ENCODE results near the gene SYNGR1.

SYNGR1 gene, protein sequence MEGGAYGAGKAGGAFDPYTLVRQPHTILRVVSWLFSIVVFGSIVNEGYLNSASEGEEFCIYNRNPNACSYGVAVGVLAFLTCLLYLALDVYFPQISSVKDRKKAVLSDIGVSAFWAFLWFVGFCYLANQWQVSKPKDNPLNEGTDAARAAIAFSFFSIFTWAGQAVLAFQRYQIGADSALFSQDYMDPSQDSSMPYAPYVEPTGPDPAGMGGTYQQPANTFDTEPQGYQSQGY

DNA sequence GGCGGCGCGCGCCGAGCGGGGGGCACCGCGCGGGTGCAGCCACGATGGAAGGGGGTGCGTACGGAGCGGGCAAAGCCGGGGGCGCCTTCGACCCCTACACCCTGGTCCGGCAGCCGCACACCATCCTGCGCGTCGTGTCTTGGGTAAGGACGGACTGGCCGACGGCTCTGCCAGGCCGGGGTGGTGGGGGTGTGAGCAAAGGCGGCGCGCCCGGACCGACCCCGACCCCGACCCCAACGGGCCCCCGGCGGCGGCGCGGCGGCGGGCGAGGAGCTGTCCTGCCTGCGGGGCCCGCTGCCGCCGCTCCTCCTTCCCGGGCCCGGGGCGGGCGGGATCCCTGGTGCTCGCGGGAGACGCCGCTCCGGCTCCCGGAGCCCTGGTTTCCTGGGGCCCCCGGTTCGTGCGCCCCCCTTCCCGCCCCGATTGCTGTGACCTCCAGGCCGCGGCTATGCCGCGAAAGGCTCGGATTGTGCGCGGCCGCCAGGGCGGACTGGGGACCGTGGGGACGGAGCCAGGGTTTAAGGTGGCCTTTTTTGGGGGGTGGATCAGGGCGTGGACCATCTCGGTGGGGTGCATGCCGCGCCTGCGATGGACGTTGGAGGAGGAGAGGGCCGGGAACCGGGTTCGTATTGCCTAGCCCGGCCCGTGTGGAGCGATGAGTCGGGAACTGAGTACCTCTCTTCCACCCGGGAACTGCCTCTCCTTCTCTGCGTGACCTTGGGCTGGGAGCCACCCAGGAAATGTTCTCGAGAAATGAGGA is at the start of gene SYNGR1:
TSS of gene SYNGR1 (plus strand) at position 25 of the 760 bp plus-strand sequence. CDS start at position 45, 20 bp downstream.
- DNase-seq (ENCODE audit: low read depth): no peak

DNA sequence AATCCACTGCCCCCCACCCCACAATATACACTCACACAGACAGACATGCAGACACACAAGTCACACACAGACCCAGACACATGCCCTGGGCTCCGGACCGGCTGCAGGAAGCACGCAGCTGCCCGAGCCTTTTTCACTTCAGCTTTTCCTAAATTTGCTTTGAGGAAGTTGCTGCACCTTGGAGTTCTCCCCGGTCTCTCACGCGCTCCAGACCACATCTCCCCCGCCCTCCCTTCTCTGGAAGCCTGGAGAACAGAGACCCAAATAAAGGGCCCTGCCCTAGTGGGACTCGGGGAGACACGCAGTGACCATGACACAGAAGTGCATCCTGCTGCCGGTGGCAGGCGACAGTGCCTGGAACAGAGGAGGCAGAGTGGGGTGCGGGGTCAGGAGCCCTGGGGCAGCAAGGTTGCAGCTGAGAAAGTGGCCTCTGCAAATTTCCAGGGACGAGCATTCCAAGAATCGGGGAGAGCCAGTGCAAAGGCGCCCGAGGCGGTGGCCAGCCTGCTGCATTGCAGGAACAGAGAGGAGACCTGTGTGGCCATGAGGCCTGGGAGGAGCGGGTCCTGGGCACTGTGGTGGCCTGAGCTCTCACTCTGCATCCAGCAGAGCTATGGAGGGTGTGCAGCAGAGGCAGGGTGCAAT is 49.5 kb upstream of the SYNGR1 start:
- no peak for DNase-seq (ENCODE audit: low read depth)

DNA sequence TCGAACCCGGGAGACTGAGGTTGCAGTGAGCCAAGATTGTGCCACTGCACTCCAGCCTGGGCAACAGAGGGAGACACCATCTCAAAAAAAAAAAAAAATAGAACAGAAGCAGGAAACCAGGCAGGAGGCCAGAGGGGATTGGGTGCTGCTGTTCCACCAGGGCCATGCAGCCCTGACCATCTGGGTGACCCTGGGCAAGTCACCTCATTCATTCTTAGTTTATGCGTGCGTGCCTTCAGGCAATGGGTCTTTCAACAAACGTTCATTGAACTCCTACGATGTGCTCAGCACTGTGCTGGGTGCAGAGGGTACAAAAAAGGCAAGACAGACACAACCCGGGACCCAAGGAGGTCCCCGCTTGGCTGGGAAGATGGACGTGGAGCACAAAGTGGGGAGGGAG is 48.7 kb upstream of the SYNGR1 start:
- no peak for DNase-seq (ENCODE audit: low read depth)

DNA sequence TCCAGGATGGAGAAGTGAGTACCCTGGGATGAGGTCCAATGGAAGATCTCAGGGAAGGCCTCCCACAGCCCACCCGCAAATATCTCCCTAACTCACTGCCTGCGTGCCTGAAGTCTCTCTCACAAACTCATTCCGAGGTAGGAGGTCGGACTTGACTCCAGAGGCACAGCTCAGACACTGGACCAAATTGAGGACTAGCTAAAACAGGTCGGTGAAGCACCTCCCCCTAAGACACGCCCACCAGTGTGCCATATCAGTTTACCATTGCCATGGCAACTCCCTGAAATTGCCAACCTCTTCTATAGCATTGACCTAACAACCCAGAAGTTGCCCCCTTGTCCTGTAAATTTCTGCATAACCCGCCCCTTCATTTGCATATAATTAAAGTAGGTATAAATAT is 47.9 kb upstream of the SYNGR1 start:
- DNase-seq (ENCODE audit: low read depth): no peak

DNA sequence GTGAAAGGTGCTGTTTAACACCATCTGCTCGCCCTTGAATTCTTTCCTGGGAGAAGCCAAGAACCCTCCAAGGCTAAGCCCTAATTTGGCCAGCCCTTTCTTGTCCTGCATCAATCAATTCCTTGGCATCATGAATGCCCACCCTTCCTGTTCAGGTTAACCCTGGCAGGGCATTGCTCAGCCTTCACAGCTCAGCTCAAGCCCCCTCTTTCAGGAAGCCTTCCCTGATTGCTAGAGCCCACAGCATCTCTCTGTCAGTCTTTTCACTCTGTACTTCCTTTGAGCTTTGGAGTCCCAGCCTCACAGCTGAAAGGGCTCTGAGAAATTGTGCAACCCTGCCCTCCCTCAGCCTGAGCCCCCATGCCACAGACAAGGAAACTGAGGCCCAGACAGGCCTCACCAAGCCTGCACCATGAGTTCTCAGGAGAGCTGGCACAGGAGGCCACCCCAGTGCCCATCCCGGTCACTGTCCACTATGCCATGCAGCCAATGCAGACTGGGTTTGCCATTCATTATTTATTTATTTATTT is 47.3 kb upstream of the SYNGR1 start:
- no peak for DNase-seq (ENCODE audit: low read depth)

DNA sequence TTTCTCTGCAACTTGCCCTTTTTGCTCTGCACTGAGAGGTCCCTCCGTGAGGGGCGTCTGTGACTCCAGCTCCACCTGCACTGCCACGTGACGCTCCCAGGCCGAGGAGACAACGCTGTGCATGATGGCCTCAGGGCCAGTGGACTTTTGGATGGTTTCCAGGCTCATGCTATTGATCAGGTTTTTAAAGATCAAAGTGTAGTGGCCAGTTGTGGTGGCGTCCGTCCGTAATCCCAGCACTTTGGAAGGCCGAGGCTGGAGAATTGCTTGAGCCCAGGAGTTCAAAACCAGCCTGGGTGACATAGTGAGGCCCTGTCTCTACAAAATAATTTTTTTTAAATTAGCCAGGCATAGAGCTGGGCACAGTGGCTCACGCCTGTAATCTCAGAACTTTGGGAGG is 46.4 kb upstream of the SYNGR1 start:
- DNase-seq (ENCODE audit: low read depth): no peak

DNA sequence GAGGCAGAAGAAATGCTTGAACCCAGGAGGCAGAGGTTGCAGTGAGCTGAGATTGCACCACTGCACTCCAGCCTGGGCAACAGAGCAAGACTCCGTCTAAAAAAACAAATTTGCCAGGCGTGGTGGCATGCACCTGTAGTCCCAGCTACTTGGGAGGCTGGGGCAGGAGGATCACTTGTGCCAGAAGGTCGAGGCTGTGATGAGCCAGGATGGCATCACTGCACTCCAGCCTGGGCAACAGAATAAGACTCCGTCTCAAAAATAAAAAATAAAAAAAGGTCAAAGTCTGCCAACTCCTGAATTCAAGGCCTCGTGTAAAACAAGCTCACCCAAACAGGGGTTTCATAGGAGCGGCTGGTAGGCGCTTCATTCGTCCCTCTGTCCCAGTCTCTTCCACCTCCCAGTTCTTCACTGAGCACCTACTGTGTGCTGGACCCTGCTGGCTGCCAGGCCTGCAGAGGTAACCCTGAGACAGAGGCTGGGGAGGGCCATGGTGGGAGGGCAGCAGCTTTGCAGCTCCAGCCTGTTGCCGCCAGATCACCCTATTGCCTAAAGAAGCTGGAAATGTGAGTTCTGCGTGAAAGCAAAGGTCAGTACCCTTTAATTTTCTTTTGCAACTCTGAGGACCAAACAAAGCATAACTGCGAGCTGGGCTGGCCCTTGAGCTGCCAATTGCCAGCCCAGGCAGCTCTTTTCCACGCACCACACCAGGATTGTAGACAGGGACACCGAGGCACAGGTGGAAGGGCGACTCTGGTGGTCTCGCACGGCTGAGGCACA is 45.7 kb upstream of the SYNGR1 start:
- no peak for DNase-seq (ENCODE audit: low read depth)

DNA sequence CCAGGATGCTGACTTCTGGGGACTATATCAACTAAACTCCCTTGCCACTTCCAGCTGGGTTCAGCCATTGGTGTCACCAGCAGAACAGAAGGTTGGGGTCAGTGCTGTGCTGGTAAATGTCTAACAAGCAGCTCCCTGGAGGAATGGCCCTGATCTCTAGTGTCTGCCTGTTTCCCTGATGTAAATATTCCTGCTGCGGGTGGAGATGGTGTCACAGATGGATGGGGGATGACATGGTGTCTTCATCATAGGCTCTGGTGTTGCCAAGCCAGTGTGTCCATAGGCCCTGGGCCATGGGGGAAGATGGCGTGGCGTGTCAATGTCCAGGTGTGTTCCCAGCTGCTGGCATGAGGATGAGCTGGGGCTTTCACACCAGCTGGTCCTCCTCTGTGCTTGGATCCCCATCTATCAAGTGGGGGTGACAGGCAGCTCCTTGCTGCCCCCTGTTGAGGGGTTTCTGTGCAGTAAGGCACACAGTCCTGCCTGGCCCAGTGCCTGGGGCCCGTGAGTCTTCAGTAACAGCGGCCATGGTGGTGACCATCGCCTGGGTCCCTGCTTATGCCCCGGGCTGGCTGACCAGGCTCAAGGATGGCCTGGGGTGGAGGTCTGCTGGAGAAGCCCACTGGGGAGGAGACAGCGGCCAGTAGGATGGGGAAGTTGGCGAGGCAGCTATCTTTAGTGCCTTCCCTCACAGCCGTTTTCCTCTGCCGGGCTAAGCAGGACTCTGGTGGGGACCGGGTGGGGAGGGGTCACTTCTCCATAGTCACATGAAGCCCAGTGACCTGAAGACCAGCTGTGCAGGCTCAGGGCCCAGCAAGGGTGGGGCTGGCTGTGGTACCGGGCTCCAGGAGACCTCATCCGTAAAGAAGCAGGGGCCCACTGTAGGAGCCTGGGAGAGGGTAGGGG is 43.1 kb upstream of the SYNGR1 start:
- DNase-seq (ENCODE audit: low read depth): no peak

DNA sequence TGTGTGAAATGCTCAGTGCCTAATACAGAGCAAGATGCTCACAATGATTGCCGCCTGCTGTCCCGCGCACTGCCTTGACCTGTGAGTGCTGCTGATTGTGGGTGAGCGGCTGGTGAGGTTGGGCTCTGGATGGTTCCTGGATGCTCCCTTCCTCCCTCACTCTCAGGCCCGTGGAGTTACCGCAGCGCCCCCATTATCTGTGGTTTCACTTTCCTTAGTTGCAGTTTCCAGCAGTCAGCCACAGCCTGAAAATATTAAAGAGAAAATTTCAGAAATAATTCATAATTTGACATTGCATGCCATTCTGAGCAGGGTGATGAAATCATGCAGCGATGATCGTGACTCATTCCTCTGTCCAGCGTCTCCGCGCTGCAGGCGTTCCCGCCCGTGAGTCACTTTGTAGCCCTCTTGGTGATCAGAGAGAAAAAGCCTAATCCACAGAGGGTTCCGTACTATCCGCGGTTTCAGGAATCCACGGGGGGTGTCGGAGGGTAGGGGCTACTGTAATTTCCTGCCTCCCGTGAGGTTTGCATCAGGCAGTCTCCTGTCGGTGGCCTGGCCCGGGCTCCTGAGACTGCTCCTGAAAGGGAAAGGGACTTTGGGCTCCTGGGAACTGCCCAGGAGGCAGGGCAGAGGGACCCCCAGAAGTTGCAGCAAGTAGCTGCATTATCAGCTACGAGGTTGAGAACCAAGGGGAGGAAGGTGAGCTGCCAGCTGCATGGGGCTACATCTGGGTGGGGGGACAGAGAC is 41.0 kb upstream of the SYNGR1 start:
- DNase-seq (ENCODE audit: low read depth): peak; percentile 85

DNA sequence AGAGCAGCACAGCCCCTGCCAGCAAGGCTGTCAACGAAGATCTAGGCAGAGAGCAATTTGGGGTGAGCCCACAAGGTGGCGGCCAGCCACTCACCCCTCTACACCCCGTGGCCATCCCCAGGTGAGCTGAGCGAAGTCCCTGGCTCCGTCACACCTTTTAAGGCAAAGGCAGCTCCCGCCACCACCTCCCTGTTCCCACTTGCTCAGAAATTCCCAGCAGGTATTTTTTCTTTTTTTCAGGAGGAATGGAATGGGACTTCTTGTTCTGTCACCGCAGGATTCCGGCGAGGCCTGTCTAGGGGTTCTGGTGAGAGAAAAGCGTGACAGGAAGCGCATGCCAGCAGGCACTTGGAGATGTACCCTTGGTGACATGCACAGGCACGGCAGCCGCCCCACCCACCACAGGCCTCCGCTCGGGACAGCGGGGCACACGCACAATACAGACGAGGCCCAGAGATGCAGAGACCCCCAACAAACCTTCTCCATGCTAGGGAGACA is 40.4 kb upstream of the SYNGR1 start:
- no peak for DNase-seq (ENCODE audit: low read depth)

DNA sequence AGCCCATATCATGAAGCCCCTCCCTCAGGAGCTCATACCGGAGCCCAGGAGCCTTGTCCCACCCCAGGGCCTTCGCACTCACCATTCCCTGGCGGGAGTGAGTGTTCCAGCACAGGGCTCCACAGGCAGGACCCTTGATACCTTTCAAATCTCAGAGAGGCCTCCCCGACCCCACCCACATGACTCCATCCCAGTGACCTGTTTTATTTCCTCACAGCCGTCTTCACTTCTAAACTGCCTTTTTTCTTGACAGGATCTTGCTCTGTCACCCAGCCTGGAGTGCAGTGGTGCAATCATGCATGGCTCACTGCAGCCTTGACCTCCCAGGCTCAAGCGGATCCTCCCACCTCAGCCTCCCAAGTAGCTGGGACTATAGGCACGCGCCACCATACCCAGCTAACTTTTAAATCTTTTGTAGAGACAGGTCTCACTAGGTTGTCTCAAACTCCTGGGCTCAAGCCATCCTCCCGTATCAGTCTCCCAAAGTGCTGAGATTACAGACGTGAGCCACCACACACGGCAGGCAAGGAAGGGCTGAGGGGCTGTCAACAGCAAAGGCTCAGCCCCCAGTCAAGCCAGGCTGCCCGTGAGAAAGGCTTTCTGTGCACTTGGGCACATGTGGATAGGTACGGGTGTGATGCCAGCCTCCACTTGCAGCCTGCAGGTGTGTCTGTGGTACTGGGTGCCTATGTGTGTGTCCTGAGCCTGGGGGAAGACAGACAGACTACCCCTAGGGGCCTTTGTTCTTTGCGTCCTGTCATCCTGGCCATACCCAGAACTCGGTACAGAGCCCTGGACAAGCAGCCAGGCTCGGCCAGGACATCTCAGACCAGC is 39.7 kb upstream of the SYNGR1 start:
- no peak for DNase-seq (ENCODE audit: low read depth)

DNA sequence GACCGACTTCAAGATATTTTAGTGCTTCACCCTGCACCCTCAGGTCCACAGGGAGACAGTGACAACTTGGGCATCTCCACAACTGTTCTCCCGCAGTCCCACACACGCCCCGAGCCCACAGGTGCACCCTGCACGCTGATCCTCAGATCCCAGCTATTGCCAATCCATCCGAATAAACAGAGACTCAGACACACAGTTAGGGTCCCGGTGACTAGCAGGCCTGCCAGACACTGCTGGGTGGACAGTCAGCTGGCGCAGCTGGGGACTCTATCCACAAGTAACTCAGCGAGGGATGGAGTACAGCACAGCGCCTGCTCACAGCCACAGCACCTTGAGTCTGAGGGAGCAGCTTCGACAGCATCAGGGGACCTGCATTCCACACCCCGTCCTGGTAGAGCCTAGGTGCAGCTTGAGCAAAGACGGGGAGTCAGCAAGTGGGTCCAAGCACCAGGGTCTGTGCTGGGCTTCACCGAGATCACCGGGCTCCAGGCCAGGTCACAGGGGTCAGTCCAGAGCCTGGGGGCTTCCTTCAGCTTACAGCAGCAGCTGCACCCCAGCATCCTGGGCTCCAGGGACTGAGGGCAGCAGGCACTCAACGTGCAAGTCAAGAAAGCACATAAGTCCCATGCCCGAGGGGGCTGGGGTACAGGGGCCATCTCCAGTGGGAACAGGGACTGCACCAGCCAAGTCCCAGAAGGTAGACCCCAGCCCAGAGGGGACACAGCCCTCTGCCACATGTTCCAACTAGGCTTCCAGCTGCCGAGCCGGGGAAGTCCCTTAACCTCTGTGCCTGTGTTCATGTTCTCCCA is 38.0 kb upstream of the SYNGR1 start:
- no peak for DNase-seq (ENCODE audit: low read depth)

DNA sequence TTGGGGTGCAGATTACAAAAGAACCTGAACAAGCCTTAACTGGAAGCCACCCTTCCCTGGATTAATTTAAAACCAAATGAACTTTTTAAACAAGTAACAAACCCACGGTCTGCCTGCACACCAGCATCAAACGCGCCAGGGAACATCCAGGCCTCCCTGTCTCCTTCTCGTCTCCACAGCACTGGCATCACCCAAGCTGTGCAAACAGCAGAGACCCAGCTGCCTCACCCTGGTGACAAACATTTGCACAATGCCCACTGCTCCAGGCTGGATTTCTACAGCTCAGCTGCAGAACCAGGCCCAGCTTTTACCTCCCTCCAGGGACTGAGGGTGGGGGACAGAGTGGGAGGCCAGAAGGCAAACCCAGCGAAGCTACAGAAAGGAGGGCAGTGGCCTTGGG is 37.4 kb upstream of the SYNGR1 start:
- no peak for DNase-seq (ENCODE audit: low read depth)

DNA sequence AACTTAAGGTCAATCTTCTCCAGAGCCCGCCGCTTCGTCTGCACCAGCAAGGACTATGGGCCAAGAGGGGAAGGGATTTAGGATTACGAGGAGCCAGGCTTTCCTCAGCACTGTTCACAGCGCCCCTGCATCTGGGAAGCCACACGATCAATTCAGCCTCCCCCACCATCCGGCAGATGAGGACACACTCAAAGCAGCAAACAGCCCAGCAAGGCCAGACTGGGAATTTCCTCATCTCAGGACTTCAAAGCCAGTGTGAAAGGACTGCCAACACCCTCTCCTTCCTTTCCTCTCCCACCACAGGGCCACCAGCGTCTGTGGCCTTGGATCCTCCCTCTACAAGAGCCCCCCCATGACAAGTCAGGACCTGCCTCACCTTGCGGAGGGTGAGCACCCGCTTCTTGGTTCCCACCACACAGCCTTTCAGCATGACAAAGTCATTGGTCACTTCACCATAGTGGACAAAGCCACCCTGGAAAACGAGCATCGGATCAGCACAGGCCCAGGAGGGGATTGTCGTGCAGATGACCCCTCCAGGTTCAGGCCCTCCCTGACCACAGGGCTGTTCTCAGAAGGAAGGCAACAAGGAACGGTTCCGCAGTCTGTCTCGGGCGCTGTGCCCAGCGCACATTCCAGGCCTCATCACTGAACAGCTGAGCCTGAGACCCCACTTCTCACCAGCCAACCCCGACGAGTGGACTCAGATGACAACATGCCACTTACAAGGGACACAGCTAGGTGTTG is 36.4 kb upstream of the SYNGR1 start:
- no peak for DNase-seq (ENCODE audit: low read depth)

DNA sequence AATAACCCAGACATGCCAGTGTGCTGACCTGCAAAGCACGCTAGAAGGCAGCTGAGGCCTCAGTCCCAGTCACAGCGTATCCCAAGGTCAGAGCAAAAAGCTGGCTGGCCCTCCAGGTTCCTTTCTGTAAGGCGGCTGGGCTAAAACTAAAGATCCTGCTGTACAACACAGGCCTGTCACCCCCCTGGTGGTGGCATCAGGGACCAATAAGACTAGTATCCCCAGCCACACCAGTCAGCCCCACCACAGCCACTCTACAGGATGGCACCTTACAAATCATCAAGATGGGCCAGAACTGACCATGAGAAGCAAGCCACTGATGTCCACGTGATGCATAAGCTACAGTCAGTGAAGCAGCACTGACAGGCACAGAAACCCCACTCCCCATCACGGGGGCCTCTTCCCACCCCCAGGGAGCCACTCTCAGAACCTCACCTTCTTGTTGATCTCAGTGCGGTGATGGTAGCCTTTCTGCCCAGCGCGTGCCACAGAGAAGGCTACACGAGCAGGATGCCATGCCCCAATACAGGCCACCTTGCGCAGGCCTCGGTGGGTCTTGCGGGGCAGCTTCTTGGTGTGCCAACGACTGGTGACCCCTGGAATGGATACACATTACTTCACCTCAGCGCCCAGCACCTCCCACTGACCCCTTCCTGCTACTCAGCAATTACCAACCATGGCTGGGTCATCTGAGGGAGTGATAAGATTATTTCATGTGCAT is 35.4 kb upstream of the SYNGR1 start:
- DNase-seq (ENCODE audit: low read depth): no peak

DNA sequence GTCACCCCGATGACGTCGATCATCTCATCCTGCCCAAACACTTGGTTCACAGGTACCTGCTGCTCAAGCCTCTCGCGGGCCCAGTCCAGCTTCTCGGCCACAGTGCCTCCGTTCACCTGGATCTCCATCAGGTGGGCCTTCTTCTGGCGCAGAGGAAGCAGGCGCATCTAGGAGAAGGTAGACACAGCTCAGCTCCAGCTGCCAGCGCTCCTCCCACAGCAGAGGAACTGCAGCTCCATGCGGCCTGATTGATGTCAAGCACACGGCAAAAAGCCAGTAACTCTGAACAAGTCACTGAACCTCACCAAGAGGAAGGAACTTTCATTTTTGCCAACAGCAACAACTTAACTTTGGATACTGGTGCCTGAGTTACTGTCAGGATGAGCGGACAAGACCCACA is 34.4 kb upstream of the SYNGR1 start:
- no peak for DNase-seq (ENCODE audit: low read depth)

DNA sequence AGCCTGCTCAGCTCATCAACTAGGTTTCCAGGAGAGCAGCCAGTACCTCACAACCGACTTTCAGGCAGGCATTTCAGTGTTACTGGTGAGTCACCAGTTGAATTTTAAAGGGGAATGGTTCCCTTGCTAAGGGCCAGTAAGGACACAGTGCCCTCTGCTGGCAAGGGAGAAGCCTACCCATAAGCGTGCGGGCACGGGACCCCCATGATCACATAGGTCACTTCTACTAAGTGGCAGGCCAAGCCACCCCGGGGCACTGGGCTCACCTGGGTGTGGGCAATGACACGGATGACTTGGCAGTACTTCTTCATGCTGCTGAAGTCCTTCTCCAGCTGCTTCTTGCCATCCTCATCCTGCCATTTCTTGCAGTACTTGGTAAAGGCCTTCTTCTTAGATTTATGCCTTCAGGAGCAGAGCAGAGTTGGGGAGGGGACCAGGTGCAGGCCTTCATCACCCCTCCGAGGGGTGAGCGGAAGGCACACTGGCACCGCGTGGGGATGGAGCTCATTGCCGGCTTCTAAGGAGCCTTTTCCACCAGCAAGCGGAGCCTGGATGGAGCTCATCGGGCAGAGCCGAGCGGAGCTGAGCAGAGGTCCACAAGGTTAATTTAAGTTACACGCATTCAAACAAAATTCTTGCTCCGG is 33.2 kb upstream of the SYNGR1 start:
- peak; percentile 77 for DNase-seq (ENCODE audit: low read depth)

All from GM04503 (cell line).